GM10248 (cell line): ENCODE results near the gene RALGAPA2.

Source experiments
- CTCF ChIA-PET: fragments of 300-600 bp; sonication (Branson Sonifier 250); formaldehyde crosslinking; extraction: SDS; loops from one replicate; lab custom pipeline; 2021; ENCODE audit warnings: antibody characterized with exemption; lab: Yijun Ruan, JAX
- POLR2A ChIA-PET: fragments of 350-650 bp; sonication (Branson Sonifier 250); formaldehyde crosslinking; extraction: SDS; loops from one replicate; lab custom pipeline; 2020; ENCODE audit warnings: antibody characterized with exemption; lab: Yijun Ruan, JAX
- DNase-seq: peaks from one replicate; pipeline ENCODE4 v3.0.0; 2012; ENCODE audit errors: extremely low spot score
- CTCF ChIP-seq: IDR thresholded peaks from 2 replicates; pipeline ENCODE4 v1.5.1; 2012; ENCODE audit warnings: mild to moderate bottlenecking, low read depth; ENCODE audit errors: extremely low read depth, missing control alignments, control extremely low read depth

RALGAPA2 gene

GRCh38 chr20:20555838-20556237 is 156.6 kb downstream of the RALGAPA2 start:
- CTCF ChIA-PET, result no interaction called here

GRCh38 chr20:20554951-20555350 is 157.5 kb downstream of the RALGAPA2 start:
- POLR2A ChIA-PET, result no interaction called here
- CTCF ChIA-PET, result interaction anchor here (0.7 kb wide), 1 partner anchor 19 kb away, joined by 3 read pairs; no protein-coding TSS in a partner anchor
- TF ChIP-seq CTCF, result no peak
- no peak for DNase-seq

More at GRCh38 chr20:20555838-20556237, 156.6 kb downstream of the RALGAPA2 start:
- TF ChIP-seq CTCF, result no peak
- no peak for DNase-seq
- POLR2A ChIA-PET, result no interaction called here

GRCh38 chr20:20553541-20553940 is 158.9 kb downstream of the RALGAPA2 start:
- ChIA-PET POLR2A (no interaction called here), CTCF (no interaction called here)
- DNase-seq, result no peak
- TF ChIP-seq CTCF, result no peak

- CTCF ChIA-PET, result interaction anchor here (1.2 kb wide), 1 partner anchor 9 kb away, joined by 5 read pairs; no protein-coding TSS in a partner anchor
- POLR2A ChIA-PET, result no interaction called here
- TF ChIP-seq CTCF, result no peak
- DNase-seq, result no peak
Observed at GRCh38 chr20:20552076-20552475, 160.4 kb downstream of the RALGAPA2 start.

- CTCF ChIA-PET, result interaction anchor here (1.2 to 3.4 kb wide), 4 partner anchors 9 to 42 kb away, joined by 3 to 16 read pairs (median 4); no protein-coding TSS in a partner anchor
- DNase-seq, result no peak
- POLR2A ChIA-PET, result no interaction called here
- no peak for TF ChIP-seq CTCF
Observed at GRCh38 chr20:20551409-20551808, 161.0 kb downstream of the RALGAPA2 start.

GRCh38 chr20:20549704-20550103 is 162.7 kb downstream of the RALGAPA2 start:
- CTCF ChIA-PET, result interaction anchor here (3.4 kb wide), 1 partner anchor 11 kb away, joined by 16 read pairs; no protein-coding TSS in a partner anchor
- DNase-seq, result no peak
- TF ChIP-seq CTCF, result no peak
- POLR2A ChIA-PET, result no interaction called here
